ENCODE measurements around the gene DNAH5.

Gene DNAH5

DNA sequence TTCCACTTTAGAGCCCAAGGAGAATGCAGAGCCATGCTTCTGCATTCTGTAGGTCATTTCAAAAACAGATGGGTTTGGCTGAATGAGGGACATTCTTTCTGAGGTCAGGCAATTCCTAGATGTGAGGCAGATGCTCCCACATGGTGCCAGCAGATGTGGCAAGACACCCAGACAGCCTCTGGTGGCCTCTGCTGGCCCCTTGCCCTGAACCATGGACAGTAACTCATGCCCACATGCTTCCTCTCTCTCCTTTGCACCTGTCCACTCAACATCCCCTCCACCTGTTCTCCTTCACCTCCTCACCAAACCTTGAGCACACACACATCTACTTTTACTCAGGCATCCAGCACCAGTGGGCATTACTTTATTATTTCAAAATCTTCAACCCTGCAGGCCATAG, 252.3 kb downstream of the DNAH5 start:
- Histone ChIP-seq H3K27me3 (ENCODE audit: insufficient read depth, low read length) (no peaks in the 10 kb centered on the region), H3K4me2 (ENCODE audit: low read length) (no peak overlapping the region), H2AFZ (ENCODE audit: low read length) (no peak overlapping the region), H3K4me3 (ENCODE audit: low read depth, low read length, poor library complexity, severe bottlenecking) (no peak overlapping the region), H3K9ac (ENCODE audit: low read length) (no peak overlapping the region), H3K27ac (ENCODE audit: low read depth, low read length, poor library complexity, severe bottlenecking) (no peak overlapping the region), H3F3A (ENCODE audit: insufficient read depth, low read length) (no peaks in the 10 kb centered on the region), H3K9me2 (ENCODE audit: low read depth, low read length) (no peaks in the 10 kb centered on the region), H3K9me3 (ENCODE audit: low read length) (no peaks in the 10 kb centered on the region), H3K4me1 (ENCODE audit: insufficient read depth, low read length, severe bottlenecking) (no peaks in the 10 kb centered on the region), H4K20me1 (ENCODE audit: insufficient read depth, low read length) (no peaks in the 10 kb centered on the region), H3K36me3 (ENCODE audit: insufficient read depth, low read length) (no peaks in the 10 kb centered on the region), H3K79me2 (ENCODE audit: insufficient read depth, low read length) (no peaks in the 10 kb centered on the region)
- TF ChIP-seq, protein P1, sequence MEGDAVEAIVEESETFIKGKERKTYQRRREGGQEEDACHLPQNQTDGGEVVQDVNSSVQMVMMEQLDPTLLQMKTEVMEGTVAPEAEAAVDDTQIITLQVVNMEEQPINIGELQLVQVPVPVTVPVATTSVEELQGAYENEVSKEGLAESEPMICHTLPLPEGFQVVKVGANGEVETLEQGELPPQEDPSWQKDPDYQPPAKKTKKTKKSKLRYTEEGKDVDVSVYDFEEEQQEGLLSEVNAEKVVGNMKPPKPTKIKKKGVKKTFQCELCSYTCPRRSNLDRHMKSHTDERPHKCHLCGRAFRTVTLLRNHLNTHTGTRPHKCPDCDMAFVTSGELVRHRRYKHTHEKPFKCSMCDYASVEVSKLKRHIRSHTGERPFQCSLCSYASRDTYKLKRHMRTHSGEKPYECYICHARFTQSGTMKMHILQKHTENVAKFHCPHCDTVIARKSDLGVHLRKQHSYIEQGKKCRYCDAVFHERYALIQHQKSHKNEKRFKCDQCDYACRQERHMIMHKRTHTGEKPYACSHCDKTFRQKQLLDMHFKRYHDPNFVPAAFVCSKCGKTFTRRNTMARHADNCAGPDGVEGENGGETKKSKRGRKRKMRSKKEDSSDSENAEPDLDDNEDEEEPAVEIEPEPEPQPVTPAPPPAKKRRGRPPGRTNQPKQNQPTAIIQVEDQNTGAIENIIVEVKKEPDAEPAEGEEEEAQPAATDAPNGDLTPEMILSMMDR (IDR thresholded peaks at IDR 0.05; ENCODE audit: low read length), result no peak
- TF ChIP-seq EZH2 (IDR thresholded peaks at IDR 0.05; ENCODE audit: borderline replicate concordance, low read length), result no peak

GRCh38 chr5:13676531-13676930, 268.0 kb downstream of the DNAH5 start:
- H3K27me3 ChIP-seq (ENCODE audit: insufficient read depth, low read length), result no peaks in the 10 kb centered on the region
- no peak overlapping the region for H3K4me3 ChIP-seq (ENCODE audit: low read depth, low read length, poor library complexity, severe bottlenecking)
- H3K27ac ChIP-seq (ENCODE audit: low read depth, low read length, poor library complexity, severe bottlenecking), result no peak overlapping the region
- TF ChIP-seq, protein P1 (IDR thresholded peaks at IDR 0.05; ENCODE audit: low read length), result no peak
- no peak for TF ChIP-seq EZH2 (IDR thresholded peaks at IDR 0.05; ENCODE audit: borderline replicate concordance, low read length)
- no peaks in the 10 kb centered on the region for H4K20me1 ChIP-seq (ENCODE audit: insufficient read depth, low read length)
- no peaks in the 10 kb centered on the region for H3K36me3 ChIP-seq (ENCODE audit: insufficient read depth, low read length)
- no peak overlapping the region for H2AFZ ChIP-seq (ENCODE audit: low read length)
- no peaks in the 10 kb centered on the region for H3K4me1 ChIP-seq (ENCODE audit: insufficient read depth, low read length, severe bottlenecking)
- no peaks in the 10 kb centered on the region for H3K79me2 ChIP-seq (ENCODE audit: insufficient read depth, low read length)
- no peaks in the 10 kb centered on the region for H3K9me2 ChIP-seq (ENCODE audit: low read depth, low read length)
- no peaks in the 10 kb centered on the region for H3F3A ChIP-seq (ENCODE audit: insufficient read depth, low read length)
- no peak overlapping the region for H3K4me2 ChIP-seq (ENCODE audit: low read length)
- H3K9ac ChIP-seq (ENCODE audit: low read length), result no peak overlapping the region
- H3K9me3 ChIP-seq (ENCODE audit: low read length), result no peaks in the 10 kb centered on the region

- H3F3A ChIP-seq (ENCODE audit: insufficient read depth, low read length), result no peaks in the 10 kb centered on the region
- no peak overlapping the region for H3K4me2 ChIP-seq (ENCODE audit: low read length)
- H3K27ac ChIP-seq (ENCODE audit: low read depth, low read length, poor library complexity, severe bottlenecking), result no peak overlapping the region
- H3K79me2 ChIP-seq (ENCODE audit: insufficient read depth, low read length), result no peaks in the 10 kb centered on the region
- no peaks in the 10 kb centered on the region for H3K36me3 ChIP-seq (ENCODE audit: insufficient read depth, low read length)
- no peak overlapping the region for H3K9ac ChIP-seq (ENCODE audit: low read length)
- no peaks in the 10 kb centered on the region for H3K9me2 ChIP-seq (ENCODE audit: low read depth, low read length)
- H3K4me3 ChIP-seq (ENCODE audit: low read depth, low read length, poor library complexity, severe bottlenecking), result no peak overlapping the region
- H3K9me3 ChIP-seq (ENCODE audit: low read length), result no peaks in the 10 kb centered on the region
- TF ChIP-seq, protein P1 (IDR thresholded peaks at IDR 0.05; ENCODE audit: low read length), result no peak
- no peak for TF ChIP-seq EZH2 (IDR thresholded peaks at IDR 0.05; ENCODE audit: borderline replicate concordance, low read length)
- no peaks in the 10 kb centered on the region for H4K20me1 ChIP-seq (ENCODE audit: insufficient read depth, low read length)
- no peak overlapping the region for H2AFZ ChIP-seq (ENCODE audit: low read length)
- H3K4me1 ChIP-seq (ENCODE audit: insufficient read depth, low read length, severe bottlenecking), result no peaks in the 10 kb centered on the region
- H3K27me3 ChIP-seq (ENCODE audit: insufficient read depth, low read length), result no peaks in the 10 kb centered on the region
Observed at GRCh38 chr5:13674391-13674790, 270.1 kb downstream of the DNAH5 start.
